Endothelial cell of umbilical vein (primary cell): ENCODE measurements around the gene HMCES. TPM values are rescaled to one million over a fixed set of nuclear protein-coding genes. Genes with fewer than 3 reads are reported as not detected.

ENCODE experiments used
- BruUV-seq: library from RNA; stranded (reverse); fragments of 400-500 nt; replicated peaks from 2 replicates; lab custom pipeline; 2021; lab: Mats Ljungman, UMichigan
- CTCF ChIA-PET: fragments of 300-600, 350-600 bp; sonication (Branson Sonifier 250); formaldehyde crosslinking; loops from one replicate; lab custom pipeline; 2021; ENCODE audit warnings: antibody characterized with exemption, inconsistent platforms; lab: Charles Lee
- POLR2A ChIA-PET: fragments of 300-600, 350-600 bp; sonication (Branson Sonifier 250); formaldehyde crosslinking; loops from one replicate; lab custom pipeline; 2021; ENCODE audit warnings: antibody characterized with exemption, inconsistent platforms; lab: Charles Lee
- DNase-seq: peaks from one replicate; pipeline ENCODE4 v3.0.0-alpha.2; 2011; ENCODE audit warnings: low read depth, low spot score
- FAIRE-seq: peaks from 2 replicates; lab custom pipeline; 2011; peaks lifted over from hg19 to GRCh38; lab: Jason Lieb, UNC
- H2AFZ ChIP-seq: 2 replicates; pipeline ENCODE4 v1.6.0; 2012; ENCODE audit warnings: low read depth, low read length, control low read depth, inconsistent platforms
- H3K27ac ChIP-seq: 2 replicates; pipeline ENCODE4 v1.5.1; 2011; ENCODE audit warnings: low read depth, mild to moderate bottlenecking, control low read depth, low read length, moderate library complexity; ENCODE audit not compliant: insufficient read depth
- H3K27me3 ChIP-seq, 2 experiments: 2 replicates each; pipeline versions ENCODE4 v1.6.0 to v1.6.1; 2011; ENCODE audit warnings: low read length in 2 of 2, mixed read lengths in 1 of 2; ENCODE audit not compliant: control insufficient read depth in 2 of 2, insufficient read depth in 2 of 2
- H3K36me3 ChIP-seq, 2 experiments: 2 replicates in 1 of 2; 3 replicates in 1 of 2; pipeline ENCODE4 v1.5.1; 2011; ENCODE audit warnings: low read length in 2 of 2, mild to moderate bottlenecking in 1 of 2, moderate library complexity in 1 of 2; ENCODE audit not compliant: control insufficient read depth in 2 of 2, insufficient read depth in 2 of 2; ENCODE audit errors: extremely low read depth in 1 of 2
- H3K4me1 ChIP-seq: 3 replicates; pipeline ENCODE4 v1.5.1; 2011; ENCODE audit warnings: mild to moderate bottlenecking, low read length; ENCODE audit not compliant: control insufficient read depth, insufficient read depth; ENCODE audit errors: extremely low read depth
- H3K4me2 ChIP-seq: 2 replicates; pipeline ENCODE4 v1.6.1; 2011; ENCODE audit warnings: low read length, control low read depth, mixed read lengths; ENCODE audit not compliant: insufficient read depth
- H3K4me3 ChIP-seq, 3 experiments: fragments of 200-600 bp in 1 of 3; sonication (generic), shearing (Covaris generic) in 1 of 3; replicated peaks in 1 of 3; 2 replicates each; pipeline ENCODE4 v1.5.1; 2011 to 2016; ENCODE audit warnings: control low read depth in 3 of 3, low read length in 3 of 3, mild to moderate bottlenecking in 2 of 3, inconsistent platforms in 1 of 3, low read depth in 1 of 3, moderate library complexity in 1 of 3; ENCODE audit not compliant: insufficient read depth in 1 of 3
- H3K79me2 ChIP-seq: 2 replicates; pipeline ENCODE4 v1.6.0; 2012; ENCODE audit warnings: low read length, inconsistent platforms; ENCODE audit not compliant: control insufficient read depth, insufficient read depth
- H3K9ac ChIP-seq: replicated peaks from 2 replicates; pipeline ENCODE3; 2011; ENCODE audit warnings: low read length, control low read depth; ENCODE audit not compliant: insufficient read depth; ENCODE audit errors: extremely low read depth
- H3K9me1 ChIP-seq: replicated peaks from 3 replicates; pipeline ENCODE4 v1.6.0; 2011; ENCODE audit warnings: mild to moderate bottlenecking, low read length; ENCODE audit not compliant: control insufficient read depth, insufficient read depth; ENCODE audit errors: extremely low read depth
- H3K9me3 ChIP-seq: replicated peaks from 2 replicates; pipeline ENCODE4 v1.5.1; 2012; ENCODE audit warnings: low read length, inconsistent platforms; ENCODE audit not compliant: control insufficient read depth, insufficient read depth
- H4K20me1 ChIP-seq: replicated peaks from 2 replicates; pipeline ENCODE3; 2011; ENCODE audit warnings: mild to moderate bottlenecking, low read length; ENCODE audit not compliant: control insufficient read depth, insufficient read depth; ENCODE audit errors: extremely low read depth
- CTCF ChIP-seq, 2 donors: IDR thresholded peaks; 1 replicate in 1 of 2; 2 replicates in 1 of 2; pipeline ENCODE4 v1.5.1; 2011; ENCODE audit warnings: low read length in 2 of 2, mild to moderate bottlenecking in 2 of 2, moderate library complexity in 2 of 2, control low read depth in 1 of 2, inconsistent platforms in 1 of 2, low read depth in 1 of 2; ENCODE audit not compliant: insufficient read depth in 1 of 2; ENCODE audit errors: extremely low read depth in 1 of 2
- EZH2 ChIP-seq: IDR thresholded peaks from 2 replicates; pipeline ENCODE4 v1.6.1; 2012; ENCODE audit warnings: borderline replicate concordance, low read depth, mild to moderate bottlenecking, moderate library complexity, low read length, inconsistent platforms; ENCODE audit not compliant: severe bottlenecking
- FOS ChIP-seq: IDR thresholded peaks from 2 replicates; pipeline ENCODE4 v1.6.1; 2011; ENCODE audit warnings: mild to moderate bottlenecking, low read length, moderate library complexity, borderline replicate concordance; ENCODE audit not compliant: insufficient read depth
- GATA2 ChIP-seq: IDR thresholded peaks from 2 replicates; pipeline ENCODE4 v1.7.0; 2011; ENCODE audit warnings: low read depth, mild to moderate bottlenecking, moderate library complexity, mixed read lengths, low read length; ENCODE audit not compliant: insufficient read length, insufficient read depth
- JUN ChIP-seq: IDR thresholded peaks from 2 replicates; pipeline ENCODE4 v1.6.1; 2011; ENCODE audit warnings: borderline replicate concordance, low read depth; ENCODE audit not compliant: insufficient read length, insufficient read depth
- MAX ChIP-seq: IDR thresholded peaks from 2 replicates; pipeline ENCODE4 v1.6.1; 2011; ENCODE audit not compliant: insufficient read depth, insufficient read length
- MYC ChIP-seq: IDR thresholded peaks from one replicate; pipeline ENCODE4 v1.6.1; 2011; ENCODE audit warnings: mild to moderate bottlenecking, low read depth, low read length
- POLR2A ChIP-seq: IDR thresholded peaks from 2 replicates; pipeline ENCODE4 v1.6.1; 2012; ENCODE audit warnings: low read depth, mild to moderate bottlenecking, control low read depth, low read length
- POLR2AphosphoS5 ChIP-seq: IDR thresholded peaks from 2 replicates; pipeline ENCODE4 v1.6.1; 2012; ENCODE audit warnings: low read depth, mild to moderate bottlenecking, control low read depth, low read length, moderate library complexity; ENCODE audit not compliant: insufficient read depth
- dilution Hi-C: fragments of 300-500 bp; cut with MboI; formaldehyde crosslinking; loops from one replicate; pipeline ENCODE4 v1.15.0; 2019; ENCODE audit warnings: low sequenced_read_pairs; ENCODE audit not compliant: extremely low pct_ligation_motif_present
- intact Hi-C: fragments of 100-400 bp; cut with micrococcal nuclease; formaldehyde crosslinking; loops from one replicate; pipeline ENCODE4 v1.10.0; 2022
- polyA plus RNA-seq, 4 experiments: library from polyadenylated mRNA; depleted of rRNA in 3 of 4; stranded (reverse) in 3 of 4; unstranded in 1 of 4; fragments of >200 nt; gene quantifications; 2 replicates each; pipeline versions ENCODE4 v1.2.1 to v1.2.3, GENCODE V29; 2011 to 2012; ENCODE audit warnings: missing spikeins in 1 of 4
- total RNA-seq: library from RNA; stranded (reverse); gene quantifications from 2 replicates; pipeline ENCODE4 v1.2.3, GENCODE V29; 2021

HMCES gene
- total and polyA plus RNA-seq, 2 donors (not counting 3 experiments of a cell fraction or from before 2014, with no cell fraction given), result 30.6 to 40.8 TPM

GRCh38 chr3:129288446-129288845 is 9.8 kb downstream of the HMCES start:
- Histone ChIP-seq H3K9ac (no peak overlapping the region), H3K9me3 (no peaks in the 10 kb centered on the region), H3K9me1 (no peaks in the 10 kb centered on the region), H2AFZ (no peak overlapping the region), H3K36me3 (peaks cover 6 to 7% of the 10 kb centered on the region in 2 experiments), H3K4me2 (no peak overlapping the region), H3K4me3 (no peak overlapping the region), H3K4me1 (no peaks in the 10 kb centered on the region), H3K27ac (no peak overlapping the region), H3K27me3 (no peaks in the 10 kb centered on the region), H3K79me2 (no peaks in the 10 kb centered on the region), H4K20me1 (no peaks in the 10 kb centered on the region)
- dilution Hi-C loops, result no loop called here
- intact Hi-C loops, result no loop called here
- CTCF ChIA-PET, result interaction anchor here (1.4 kb wide), 1 partner anchor 43 kb away, joined by 4 read pairs; no protein-coding TSS in a partner anchor
- POLR2A ChIA-PET, result no interaction called here
- FAIRE-seq (no peak), DNase-seq (no peak)
- BruUV-seq, result no TSS peak
- TF ChIP-seq EZH2 (no peak), CTCF (IDR thresholded peaks at IDR 0.05; ENCODE audit: extremely low read depth in 1 of 2, insufficient read depth in 1 of 2, low read depth in 1 of 2, low read length in 2 of 2) (no peak), POLR2A (no peak), FOS (no peak), MAX (no peak), POLR2AphosphoS5 (no peak), MYC (no peak), GATA2 (no peak), JUN (no peak)
